Middle frontal gyrus (tissue), 1 donor: ENCODE results near the gene LCOR.

Experiments
- DNase-seq: peaks from one replicate; pipeline ENCODE4 v3.0.0-alpha.2; 2015; ENCODE audit warnings: low spot score; ENCODE audit errors: extremely low spot score

Gene LCOR

GRCh38 chr10:97010695-97011206 is 178.7 kb downstream of the LCOR start:
- no peak for DNase-seq

GRCh38 chr10:97011397-97011796 is 179.3 kb downstream of the LCOR start:
- DNase-seq: no peak

- DNase-seq: no peak
Observed at GRCh38 chr10:97012470-97012869, 180.4 kb downstream of the LCOR start.

- DNase-seq: no peak
Observed at GRCh38 chr10:97013568-97013967, 181.5 kb downstream of the LCOR start.

- no peak for DNase-seq
Observed at GRCh38 chr10:97013983-97014382, 181.9 kb downstream of the LCOR start.

GRCh38 chr10:97015240-97015639 is 183.1 kb downstream of the LCOR start:
- no peak for DNase-seq

GRCh38 chr10:97016728-97017473 is 184.8 kb downstream of the LCOR start:
- peak; percentile 56 for DNase-seq

GRCh38 chr10:97017474-97017903 is 185.4 kb downstream of the LCOR start:
- DNase-seq: no peak

GRCh38 chr10:97018251-97019212 is 186.4 kb downstream of the LCOR start:
- no peak for DNase-seq

GRCh38 chr10:97019213-97019844 is 187.2 kb downstream of the LCOR start:
- no peak for DNase-seq

- DNase-seq: peak; percentile 64
Observed at GRCh38 chr10:97020452-97021400, 188.6 kb downstream of the LCOR start.

- DNase-seq: no peak
Observed at GRCh38 chr10:97022616-97023015, 190.5 kb downstream of the LCOR start.

- DNase-seq: no peak
Observed at GRCh38 chr10:97023401-97024167, 191.5 kb downstream of the LCOR start.

GRCh38 chr10:97024168-97025073 is 192.3 kb downstream of the LCOR start:
- DNase-seq: no peak

GRCh38 chr10:97025613-97026242 is 193.6 kb downstream of the LCOR start:
- peak; percentile 16 for DNase-seq

GRCh38 chr10:97028126-97028831 is 196.2 kb downstream of the LCOR start:
- DNase-seq: no peak

GRCh38 chr10:97028832-97029178 is 196.7 kb downstream of the LCOR start:
- no peak for DNase-seq

GRCh38 chr10:97029271-97029670 is 197.2 kb downstream of the LCOR start:
- no peak for DNase-seq
